Suprapubic skin (tissue), 4 donors: ENCODE measurements around the gene SLC8A1.

Experiments
- CTCF ChIP-seq, 2 donors: fragments of 200-600 bp in 1 of 2; fragments of 450-650 bp in 1 of 2; sonication (generic) in 1 of 2; IDR thresholded peaks; one replicate each; pipeline ENCODE4 v1.5.1; 2016 to 2019; ENCODE audit warnings: antibody characterized with exemption in 2 of 2, mild to moderate bottlenecking in 1 of 2, moderate library complexity in 1 of 2
- EP300 ChIP-seq: sonication (generic); formaldehyde crosslinking; IDR thresholded peaks from one replicate; pipeline ENCODE4 v1.6.1; 2017; ENCODE audit warnings: antibody characterized with exemption
- POLR2A ChIP-seq, 2 donors: fragments of 450-650 bp; IDR thresholded peaks; one replicate each; pipeline ENCODE4 v1.6.1; 2017; ENCODE audit warnings: antibody characterized with exemption in 2 of 2, mild to moderate bottlenecking in 2 of 2, moderate library complexity in 2 of 2
- POLR2AphosphoS5 ChIP-seq, 3 donors: sonication (generic); formaldehyde crosslinking; IDR thresholded peaks; one replicate each; pipeline ENCODE4 v1.6.1; 2017; ENCODE audit warnings: antibody characterized with exemption in 3 of 3

DNA sequence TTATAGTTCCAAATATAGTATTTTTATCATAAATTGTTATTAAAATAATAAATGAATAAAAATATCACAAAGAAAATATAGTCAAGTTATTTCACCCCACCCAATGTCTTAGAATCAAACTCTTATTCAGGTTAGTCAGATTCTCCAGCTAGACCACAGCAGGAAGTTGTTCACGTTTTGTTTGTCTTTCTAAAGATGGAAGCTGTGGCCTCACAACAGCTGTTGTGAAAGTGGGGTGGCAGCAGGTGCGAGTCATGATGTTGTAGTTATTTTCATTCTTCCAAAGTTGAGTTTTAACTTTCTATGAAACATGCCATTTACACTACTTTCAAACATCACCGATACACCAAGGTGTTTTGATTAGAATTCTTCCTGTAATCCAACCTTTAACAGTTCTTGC, 272.9 kb downstream of the SLC8A1 start:
- TF ChIP-seq CTCF (IDR thresholded peaks at IDR 0.05) (no peak), POLR2A (IDR thresholded peaks at IDR 0.05) (no peak), POLR2AphosphoS5 (IDR thresholded peaks at IDR 0.05) (no peak), EP300 (no peak)
